ENCODE results near the gene SOX10. TPM values are rescaled to one million over a fixed set of nuclear protein-coding genes. Genes with fewer than 3 reads are reported as not detected.

The SOX10 gene
- total and polyA plus RNA-seq, 9 of the 15 experiments (the other 6 are each of a cell fraction or from before 2014, with no cell fraction given): not detected

DNA sequence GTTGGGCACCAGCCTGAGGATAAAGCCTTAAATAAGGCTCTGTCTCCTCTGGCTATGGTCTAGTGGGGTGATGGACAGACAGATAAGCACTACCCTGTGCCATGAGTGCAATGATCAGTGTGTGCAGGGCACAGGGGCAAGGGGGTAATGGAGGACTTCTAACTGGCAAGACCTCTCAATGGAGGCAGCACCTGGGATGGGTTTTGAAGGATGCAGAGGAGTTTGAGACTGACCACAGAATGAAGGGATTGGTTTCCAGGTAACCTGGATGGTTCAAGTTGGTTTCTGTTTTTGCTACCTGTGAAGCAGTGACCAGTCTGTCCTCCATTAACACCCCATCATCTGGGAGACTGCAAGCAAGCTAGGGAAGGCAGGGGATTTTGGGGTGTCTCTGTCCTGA, 45.0 kb upstream of the SOX10 start (continued):
- TF ChIP-seq ZMIZ1 (IDR thresholded peaks at IDR 0.05; ENCODE audit: low read depth in 2 of 2, low read length in 2 of 2) (no peak), FOXJ2 (tag; IDR thresholded peaks at IDR 0.05) (no peak), ZNF239 (CRISPR knock-in tag; IDR thresholded peaks at IDR 0.05) (no peak), MIER1 (IDR thresholded peaks at IDR 0.05; ENCODE audit: low read depth) (no peak), ZFX (CRISPR knock-in tag; IDR thresholded peaks at IDR 0.05) (no peak)

GRCh38 chr22:38028344-38029130, 44.2 kb upstream of the SOX10 start:
- no peak overlapping the region for H3K4me2 ChIP-seq (ENCODE audit: insufficient read depth, low read length)
- no peak overlapping the region for H2AFZ ChIP-seq (ENCODE audit: low read depth, low read length)
- H3K9me1 ChIP-seq (ENCODE audit: control insufficient read depth, insufficient read depth, low read length): no peaks in the 10 kb centered on the region
- FAIRE-seq (no peak), DNase-seq (ENCODE audit: extremely low read depth in 1 of 4, low spot score in 3 of 4) (no peak), ATAC-seq (no peak)
- POLR2A ChIA-PET: interaction anchor here (0.7 kb wide), 1 partner anchor 402 kb away, joined by 3 read pairs; no protein-coding TSS in a partner anchor
- H3K27ac ChIP-seq (ENCODE audit: extremely low read depth, low read depth, low read length): no peak overlapping the region
- no TSS peak for BruUV-seq (replicated peaks)
- CTCF ChIA-PET (ENCODE audit: low intra/inter-chr PET ratio): no interaction called here
- H4K20me1 ChIP-seq (replicated peaks; ENCODE audit: control insufficient read depth, insufficient read depth, low read length): no peaks in the 10 kb centered on the region
- H3K79me2 ChIP-seq (ENCODE audit: control insufficient read depth, insufficient read depth, low read length): no peaks in the 10 kb centered on the region
- TF ChIP-seq KDM1A (IDR thresholded peaks at IDR 0.05): peak in 1 of 2 experiments; percentile 82; a peak in 1 of 4 replicates
- no peak for TF ChIP-seq CBX8 (IDR thresholded peaks at IDR 0.05; ENCODE audit: borderline replicate concordance, extremely low read depth, low read depth, low read length, poor library complexity, severe bottlenecking)
- no peak for TF ChIP-seq RCOR1 (IDR thresholded peaks at IDR 0.05; ENCODE audit: borderline replicate concordance in 1 of 2, low read depth in 2 of 2, low read length in 2 of 2)
- TF ChIP-seq XRCC5 (IDR thresholded peaks at IDR 0.05; ENCODE audit: low read depth, low read length): no peak
- H3K9me3 ChIP-seq (replicated peaks; ENCODE audit: control insufficient read depth, insufficient read depth, low read depth, low read length): no peaks in the 10 kb centered on the region
- no peaks in the 10 kb centered on the region for H3K36me3 ChIP-seq (ENCODE audit: control insufficient read depth, insufficient read depth, low read length)
- 43% methylated on average over 13 of the region's 15 CpGs for WGBS (ENCODE audit: insufficient coverage, low coverage, missing lambda C conversion rate)
- in situ Hi-C loops (cut with MboI): no loop called here
- no peak overlapping the region for H3K9ac ChIP-seq (ENCODE audit: insufficient read depth in 1 of 2, low read depth in 2 of 2, low read length in 2 of 2)
- intact Hi-C loops (cut with micrococcal nuclease): loop anchor here (10.0 kb wide), 1 partner anchor 74 kb away; the partner anchor contains the start of genes C22orf23 and POLR2F
- no peak overlapping the region for H3K4me3 ChIP-seq
- peaks cover 17 to 27% of the 10 kb centered on the region in 2 experiments for H3K4me1 ChIP-seq (replicated peaks in 1 of 2; ENCODE audit: control insufficient read depth in 2 of 2, insufficient read depth in 2 of 2, low read length in 2 of 2)
- H3K27me3 ChIP-seq (ENCODE audit: control insufficient read depth in 2 of 2, insufficient read depth in 2 of 2, low read length in 2 of 2): no peaks in the 10 kb centered on the region; a peak in 1 of 5 replicates
